Gastroesophageal sphincter (tissue), 4 donors: ENCODE measurements around the gene FAHD1. TPM values are rescaled to one million over a fixed set of nuclear protein-coding genes. Genes with fewer than 3 reads are reported as not detected.

Experiments used
- ATAC-seq: fragments of 150-250 bp; one replicate; pipeline ENCODE4 v1.9.1; 2016; ENCODE audit warnings: mild to moderate bottlenecking, moderate library complexity
- H3K27ac ChIP-seq, 4 donors: fragments of 200-600 bp; sonication (generic) in 3 of 4; 1 replicate in 3 of 4; 2 replicates in 1 of 4; pipeline ENCODE4 v1.5.1; 2016 to 2019
- H3K27me3 ChIP-seq: fragments of 200-600 bp; sonication (generic); one replicate; pipeline ENCODE4 v1.5.1; 2019
- H3K36me3 ChIP-seq, 2 donors: fragments of 200-600 bp; sonication (generic); one replicate each; pipeline ENCODE4 v1.5.1; 2019; ENCODE audit warnings: control low read depth in 1 of 2
- H3K4me1 ChIP-seq, 3 donors: fragments of 200-600 bp; sonication (generic); 1 replicate in 2 of 3; 2 replicates in 1 of 3; pipeline ENCODE4 v1.5.1; 2016 to 2019; ENCODE audit warnings: control low read depth in 2 of 3
- H3K4me3 ChIP-seq, 2 donors: fragments of 200-600 bp; sonication (generic); one replicate each; pipeline ENCODE4 v1.5.1; 2019; ENCODE audit warnings: mild to moderate bottlenecking in 1 of 2, moderate library complexity in 1 of 2
- H3K9me3 ChIP-seq, 3 donors: fragments of 200-600 bp; sonication (generic); one replicate each; pipeline ENCODE4 v1.5.1; 2017 to 2019; ENCODE audit warnings: control low read depth in 2 of 3
- EP300 ChIP-seq: sonication (generic); formaldehyde crosslinking; IDR thresholded peaks from one replicate; pipeline ENCODE4 v1.6.1; 2017; ENCODE audit warnings: antibody characterized with exemption, mild to moderate bottlenecking
- POLR2A ChIP-seq, 2 donors: fragments of 450-650 bp; IDR thresholded peaks; one replicate each; pipeline ENCODE4 v1.6.1; 2017; ENCODE audit warnings: antibody characterized with exemption in 2 of 2, mild to moderate bottlenecking in 2 of 2, moderate library complexity in 1 of 2
- POLR2AphosphoS5 ChIP-seq: sonication (generic); formaldehyde crosslinking; IDR thresholded peaks from one replicate; pipeline ENCODE4 v1.6.1; 2017; ENCODE audit warnings: antibody characterized with exemption
- WGBS, 2 donors: methylation state at CpG; one replicate each; pipeline ENCODE4 v1.1.5; 2018; ENCODE audit warnings: low coverage in 1 of 2; 5-methylcytosine and 5-hydroxymethylcytosine counted together
- total RNA-seq, 4 donors: library from RNA; depleted of rRNA; stranded (reverse); fragments of >200 nt; gene quantifications; one replicate each; pipeline ENCODE4 v1.1.0, GENCODE V29; 2016
- TF ChIP-seq, protein P1 (sequence below), 4 experiments: fragments of 200-600 bp in 2 of 4; fragments of 450-650 bp in 2 of 4; sonication (generic) in 1 of 4; IDR thresholded peaks; one replicate each; pipeline ENCODE4 v1.5.1; 2017 to 2019; ENCODE audit warnings: antibody characterized with exemption in 4 of 4, mild to moderate bottlenecking in 2 of 4, moderate library complexity in 2 of 4

The FAHD1 gene
- total RNA-seq, 4 donors from 2014 or later = 22.9 to 44.0 (median 30.2) TPM

DNA sequence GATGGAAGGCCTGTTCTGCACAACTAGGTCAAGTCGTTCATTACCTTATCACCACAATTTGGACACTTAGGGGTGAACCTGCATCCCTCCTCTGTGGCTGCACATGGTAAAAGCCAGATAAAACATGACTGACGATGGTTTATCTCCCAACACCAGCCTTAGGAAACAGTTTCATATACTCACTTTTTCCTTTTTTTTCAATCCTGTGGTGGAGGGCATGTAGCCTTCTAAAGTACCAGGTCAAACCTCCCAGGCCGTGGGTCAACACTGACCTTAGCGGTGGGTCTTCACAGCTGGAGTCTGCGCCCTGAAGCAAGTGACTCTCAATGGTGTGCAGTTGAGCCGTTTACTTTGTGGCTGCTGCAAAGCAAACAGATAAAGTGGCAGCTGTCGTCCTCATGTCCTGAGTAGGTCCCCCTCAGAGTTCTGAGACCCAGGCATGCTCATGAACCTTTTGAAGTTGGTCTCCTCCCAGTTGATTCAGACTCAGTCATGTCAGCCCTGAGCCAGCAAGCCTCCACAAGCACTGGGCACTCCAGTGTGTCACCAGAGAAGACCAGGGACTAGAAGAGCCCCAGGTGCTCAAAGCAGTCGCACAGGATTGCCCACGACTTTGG, 5.9 kb downstream of the FAHD1 start:
- peaks cover 0 to 29% (median 6%) of the 10 kb centered on the region in 3 donors for H3K4me1 ChIP-seq
- ATAC-seq = no peak
- no peak overlapping the region for H3K4me3 ChIP-seq
- WGBS, 2 donors = 63 to 67% methylated on average over 4 to 6 of the region's 9 CpGs
- H3K9me3 ChIP-seq = no peaks in the 10 kb centered on the region
- no peaks in the 10 kb centered on the region for H3K27me3 ChIP-seq
- H3K36me3 ChIP-seq = peaks cover 0 to 16% of the 10 kb centered on the region in 2 donors
- H3K27ac ChIP-seq = no peak overlapping the region
- TF ChIP-seq EP300 (no peak), POLR2AphosphoS5 (no peak), POLR2A (IDR thresholded peaks at IDR 0.05) (no peak)
- TF ChIP-seq, protein P1, sequence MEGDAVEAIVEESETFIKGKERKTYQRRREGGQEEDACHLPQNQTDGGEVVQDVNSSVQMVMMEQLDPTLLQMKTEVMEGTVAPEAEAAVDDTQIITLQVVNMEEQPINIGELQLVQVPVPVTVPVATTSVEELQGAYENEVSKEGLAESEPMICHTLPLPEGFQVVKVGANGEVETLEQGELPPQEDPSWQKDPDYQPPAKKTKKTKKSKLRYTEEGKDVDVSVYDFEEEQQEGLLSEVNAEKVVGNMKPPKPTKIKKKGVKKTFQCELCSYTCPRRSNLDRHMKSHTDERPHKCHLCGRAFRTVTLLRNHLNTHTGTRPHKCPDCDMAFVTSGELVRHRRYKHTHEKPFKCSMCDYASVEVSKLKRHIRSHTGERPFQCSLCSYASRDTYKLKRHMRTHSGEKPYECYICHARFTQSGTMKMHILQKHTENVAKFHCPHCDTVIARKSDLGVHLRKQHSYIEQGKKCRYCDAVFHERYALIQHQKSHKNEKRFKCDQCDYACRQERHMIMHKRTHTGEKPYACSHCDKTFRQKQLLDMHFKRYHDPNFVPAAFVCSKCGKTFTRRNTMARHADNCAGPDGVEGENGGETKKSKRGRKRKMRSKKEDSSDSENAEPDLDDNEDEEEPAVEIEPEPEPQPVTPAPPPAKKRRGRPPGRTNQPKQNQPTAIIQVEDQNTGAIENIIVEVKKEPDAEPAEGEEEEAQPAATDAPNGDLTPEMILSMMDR (IDR thresholded peaks at IDR 0.05) = no peak

DNA sequence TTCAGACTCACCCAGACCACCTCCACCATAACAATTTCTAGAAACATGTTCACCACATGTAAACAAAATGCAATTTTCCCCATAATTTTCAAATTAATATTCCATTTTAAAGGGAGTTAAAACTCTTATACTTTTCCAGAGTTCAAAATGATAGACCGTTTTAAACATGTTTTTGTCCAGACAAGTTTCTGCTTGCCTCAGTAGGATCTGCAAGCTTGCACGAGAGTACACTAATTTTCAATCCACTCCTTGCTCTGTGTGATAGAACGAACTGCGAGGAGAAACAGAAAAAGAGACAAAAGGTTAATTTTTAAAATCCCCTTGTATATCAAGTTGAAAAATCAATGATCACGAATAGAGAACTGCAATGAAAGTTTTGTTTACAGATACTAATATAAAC, 7.1 kb downstream of the FAHD1 start:
- peaks cover 0 to 16% of the 10 kb centered on the region in 2 donors for H3K36me3 ChIP-seq
- TF ChIP-seq POLR2A (IDR thresholded peaks at IDR 0.05) (no peak), POLR2AphosphoS5 (no peak), EP300 (no peak)
- TF ChIP-seq, protein P1 (IDR thresholded peaks at IDR 0.05) = no peak

DNA sequence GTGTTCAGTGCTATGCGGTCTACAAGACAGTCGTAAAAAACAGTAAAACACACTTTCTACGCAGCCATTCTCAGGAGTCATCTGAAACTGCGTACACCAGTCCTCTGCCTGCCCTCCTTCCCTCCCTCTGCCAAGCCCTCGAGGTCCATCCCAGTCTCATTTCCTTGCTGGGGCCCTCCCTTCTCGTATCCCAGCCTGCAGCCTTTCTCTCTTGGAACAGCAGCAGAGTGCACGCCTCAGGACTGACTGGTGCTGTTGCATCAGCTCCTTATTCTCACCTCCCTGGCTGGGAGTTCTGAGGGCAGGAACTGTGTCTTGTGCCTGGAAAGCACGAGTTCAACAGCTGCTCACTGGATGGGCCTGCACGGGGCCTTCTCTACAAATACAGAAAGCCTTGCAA, 12.5 kb downstream of the FAHD1 start:
- Histone ChIP-seq H3K27ac (no peak overlapping the region), H3K4me3 (no peak overlapping the region), H3K9me3 (no peaks in the 10 kb centered on the region), H3K4me1 (no peaks in the 10 kb centered on the region), H3K27me3 (no peaks in the 10 kb centered on the region), H3K36me3 (peaks cover 0 to 6% of the 10 kb centered on the region in 2 donors)
- TF ChIP-seq POLR2A (IDR thresholded peaks at IDR 0.05) (no peak), POLR2AphosphoS5 (no peak)
- WGBS, 2 donors = 55 to 71% methylated on average over 7 to 8 of the region's 9 CpGs
- ATAC-seq = no peak

More for the DNA sequence above, 7.1 kb downstream of the FAHD1 start:
- Histone ChIP-seq H3K27ac (no peak overlapping the region), H3K27me3 (no peaks in the 10 kb centered on the region), H3K4me3 (no peak overlapping the region), H3K4me1 (peaks cover 0 to 17% (median 2%) of the 10 kb centered on the region in 3 donors), H3K9me3 (no peaks in the 10 kb centered on the region)
- ATAC-seq = no peak
- 47 to 55% methylated on average over 5 of the region's 5 CpGs for WGBS, 2 donors

DNA sequence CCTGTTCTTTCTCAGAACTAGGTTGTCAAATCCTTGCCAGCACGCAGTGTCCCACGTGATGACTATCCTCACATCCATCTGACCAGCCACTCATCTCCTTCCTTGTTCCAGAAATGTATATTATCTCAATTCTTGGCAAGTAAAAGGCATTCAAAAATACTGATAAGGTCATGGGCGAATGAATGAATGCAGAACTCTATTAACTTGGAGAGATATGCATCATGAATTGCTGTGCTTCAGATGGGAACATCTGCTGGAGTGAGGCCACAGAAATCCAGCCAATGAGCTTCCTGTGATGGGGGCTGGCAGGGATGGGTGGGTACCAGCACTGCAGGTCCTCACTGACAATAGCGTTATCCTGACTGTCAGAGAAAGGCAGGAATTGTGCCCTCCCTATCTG, 19.0 kb downstream of the FAHD1 start:
- Histone ChIP-seq H3K27me3 (peaks cover 15% of the 10 kb centered on the region), H3K27ac (no peak overlapping the region), H3K4me3 (no peak overlapping the region), H3K36me3 (no peaks in the 10 kb centered on the region), H3K4me1 (no peaks in the 10 kb centered on the region), H3K9me3 (no peaks in the 10 kb centered on the region)
- no peak for TF ChIP-seq EP300
- no peak for TF ChIP-seq POLR2A (IDR thresholded peaks at IDR 0.05)
- TF ChIP-seq, protein P1 (IDR thresholded peaks at IDR 0.05) = no peak
- TF ChIP-seq POLR2AphosphoS5 = no peak
- ATAC-seq = no peak
- WGBS, 2 donors = 52 to 60% methylated on average over 3 to 4 of the region's 4 CpGs

DNA sequence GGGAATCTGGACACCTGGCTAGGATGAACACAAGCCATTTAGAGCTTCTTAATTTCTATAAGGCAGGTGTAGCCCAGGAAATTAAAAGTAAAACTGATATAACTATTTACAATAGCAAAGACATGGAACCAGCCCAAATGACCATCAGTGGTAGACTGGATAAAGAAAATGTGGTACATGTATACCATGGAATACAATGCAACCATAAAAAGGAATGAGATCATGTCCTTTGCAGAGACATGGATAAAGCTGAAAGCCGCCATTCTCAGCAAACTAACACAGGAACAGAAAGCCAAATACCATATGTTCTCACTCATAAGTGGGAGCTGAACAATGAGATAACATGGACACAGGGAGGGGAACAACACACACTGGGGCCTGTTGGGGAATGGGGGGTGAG, 19.4 kb downstream of the FAHD1 start:
- H3K9me3 ChIP-seq = no peaks in the 10 kb centered on the region
- H3K36me3 ChIP-seq = no peaks in the 10 kb centered on the region
- H3K4me3 ChIP-seq = no peak overlapping the region
- ATAC-seq = no peak
- no peaks in the 10 kb centered on the region for H3K4me1 ChIP-seq
- no peak overlapping the region for H3K27ac ChIP-seq
- H3K27me3 ChIP-seq = peaks cover 15% of the 10 kb centered on the region
- TF ChIP-seq POLR2A (IDR thresholded peaks at IDR 0.05) = no peak
- TF ChIP-seq, protein P1 (IDR thresholded peaks at IDR 0.05) = no peak
- no peak for TF ChIP-seq POLR2AphosphoS5
- no peak for TF ChIP-seq EP300
- WGBS, 2 donors = 88 to 100% methylated on average over 1 of the region's 1 CpG
